SIG-M5 (cell line): ENCODE measurements around the gene LTBP2.

Experiments used
- DNase-seq: peaks from one replicate; lab custom pipeline; 2025; lab: John Stamatoyannopoulos, UW

Gene LTBP2

GRCh38 chr14:74638066-74638465, 26.0 kb upstream of the LTBP2 start:
- no peak for DNase-seq

- no peak for DNase-seq
Measured at GRCh38 chr14:74637178-74637550, 25.1 kb upstream of the LTBP2 start.

GRCh38 chr14:74636424-74637177, 24.6 kb upstream of the LTBP2 start:
- DNase-seq, result no peak

- no peak for DNase-seq
Measured at GRCh38 chr14:74635847-74636246, 23.8 kb upstream of the LTBP2 start.

GRCh38 chr14:74634964-74635363, 22.9 kb upstream of the LTBP2 start:
- no peak for DNase-seq

- no peak for DNase-seq
Measured at GRCh38 chr14:74634481-74634880, 22.4 kb upstream of the LTBP2 start.

- DNase-seq, result no peak
Measured at GRCh38 chr14:74630881-74631690, 19.0 kb upstream of the LTBP2 start.

- no peak for DNase-seq
Measured at GRCh38 chr14:74628418-74628817, 16.4 kb upstream of the LTBP2 start.

GRCh38 chr14:74627076-74627475, 15.0 kb upstream of the LTBP2 start:
- DNase-seq, result peak; percentile 7

- DNase-seq, result no peak
Measured at GRCh38 chr14:74622257-74622656, 10.2 kb upstream of the LTBP2 start.

- no peak for DNase-seq
Measured at GRCh38 chr14:74621556-74621955, 9.5 kb upstream of the LTBP2 start.

GRCh38 chr14:74620923-74621322, 8.9 kb upstream of the LTBP2 start:
- no peak for DNase-seq

GRCh38 chr14:74620497-74620921, 8.5 kb upstream of the LTBP2 start:
- DNase-seq, result no peak

GRCh38 chr14:74619672-74620131, 7.7 kb upstream of the LTBP2 start:
- no peak for DNase-seq

GRCh38 chr14:74618078-74618952, 6.3 kb upstream of the LTBP2 start:
- peak; percentile 58 for DNase-seq

GRCh38 chr14:74616996-74617700, 5.1 kb upstream of the LTBP2 start:
- no peak for DNase-seq

GRCh38 chr14:74616507-74616906, 4.5 kb upstream of the LTBP2 start:
- no peak for DNase-seq

- DNase-seq, result no peak
Measured at GRCh38 chr14:74615735-74616134, 3.7 kb upstream of the LTBP2 start.

- DNase-seq, result no peak
Measured at GRCh38 chr14:74614508-74615495, 2.8 kb upstream of the LTBP2 start.

GRCh38 chr14:74613211-74613914, 1.3 kb upstream of the LTBP2 start:
- no peak for DNase-seq
